SK-N-MC (cell line): Measurements from ENCODE around the gene LRRD1.

Experiments used
- EZH2 ChIP-seq: fragments of 200-600 bp; sonication (generic); IDR thresholded peaks from one replicate; pipeline ENCODE4 v1.6.1; 2017; ENCODE audit warnings: antibody characterized with exemption
- FOXP2 ChIP-seq: optimal IDR thresholded peaks from 2 replicates; pipeline ENCODE3; 2011; ENCODE audit warnings: mild to moderate bottlenecking, moderate library complexity; ENCODE audit not compliant: insufficient read depth; ENCODE audit errors: extremely low read length, control extremely low read depth
- POLR2AphosphoS5 ChIP-seq: IDR thresholded peaks from 2 replicates; pipeline ENCODE4 v1.6.1; 2012; ENCODE audit warnings: mild to moderate bottlenecking, low read depth, low read length, borderline replicate concordance

- TF ChIP-seq POLR2AphosphoS5: no peak
- TF ChIP-seq EZH2: no peak
- TF ChIP-seq FOXP2: no peak
These were observed 27.7 kb upstream of the LRRD1 start for GRCh38 chr7:92206672-92207071.
